ENCODE data around the gene KNCN.

Gene KNCN

DNA sequence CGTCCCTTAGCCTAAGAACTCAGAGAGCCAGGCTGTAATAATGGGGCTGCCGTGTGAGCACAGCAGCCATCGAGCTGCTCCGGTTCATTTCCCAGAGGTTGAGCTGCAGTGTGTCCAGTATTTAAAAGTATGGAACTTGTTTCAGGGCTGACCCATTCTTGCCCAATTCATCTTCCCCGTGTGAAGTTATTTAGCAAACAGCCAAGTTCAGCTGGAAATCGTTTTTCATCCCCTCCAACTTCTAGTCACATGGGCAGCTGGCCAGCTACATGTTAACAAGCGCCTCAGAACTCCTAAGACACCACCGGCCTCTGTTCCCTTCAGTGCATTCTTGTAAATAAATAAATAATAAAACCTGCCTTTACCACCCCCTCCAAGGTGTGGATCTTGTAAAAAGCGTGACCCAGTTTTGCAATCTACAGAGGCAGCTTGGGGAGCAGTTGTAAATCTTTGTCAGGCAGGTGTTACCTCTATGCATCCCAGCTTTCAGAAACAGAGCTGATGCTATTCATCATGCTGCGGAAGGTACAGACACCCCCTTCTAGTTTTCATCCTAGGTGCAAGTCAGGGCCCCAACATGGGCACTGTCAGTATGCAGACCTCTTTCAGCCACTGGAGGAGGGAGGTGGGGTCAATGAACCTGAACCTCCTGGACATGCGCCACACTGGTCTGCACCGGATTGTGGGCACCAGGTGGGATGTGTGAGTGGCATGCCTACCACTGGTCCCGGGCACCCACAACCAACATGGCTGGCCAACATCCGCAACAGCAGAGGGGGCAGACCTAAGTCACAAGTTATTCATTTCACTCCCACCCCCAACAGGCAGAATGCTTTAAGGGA, 18.7 kb upstream of the KNCN start:
- DNase-seq (ENCODE audit: extremely low spot score, insufficient read length, low read depth) (no peak), FAIRE-seq (no peak)

DNA sequence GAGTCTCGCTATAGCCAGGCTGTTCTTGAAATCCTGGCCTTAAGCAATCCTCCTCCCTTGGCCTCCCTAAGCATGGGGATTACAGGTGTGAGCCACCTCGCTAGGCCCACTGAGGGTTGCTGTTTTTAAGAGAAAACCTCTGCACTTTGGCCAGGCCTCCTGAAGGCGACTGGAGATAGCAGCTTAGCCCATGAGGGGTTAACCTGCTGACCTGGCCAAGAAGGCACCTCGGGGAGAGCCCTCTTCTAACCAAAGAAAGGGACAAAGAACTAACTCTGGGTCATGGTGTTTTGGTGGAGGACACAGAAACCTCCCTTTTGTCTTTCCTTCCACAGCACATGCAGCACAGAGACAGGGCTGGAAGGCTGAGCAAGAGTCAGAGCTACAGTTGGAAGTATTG, 17.7 kb upstream of the KNCN start:
- FAIRE-seq (no peak), DNase-seq (ENCODE audit: extremely low spot score, insufficient read length, low read depth) (no peak)

DNA sequence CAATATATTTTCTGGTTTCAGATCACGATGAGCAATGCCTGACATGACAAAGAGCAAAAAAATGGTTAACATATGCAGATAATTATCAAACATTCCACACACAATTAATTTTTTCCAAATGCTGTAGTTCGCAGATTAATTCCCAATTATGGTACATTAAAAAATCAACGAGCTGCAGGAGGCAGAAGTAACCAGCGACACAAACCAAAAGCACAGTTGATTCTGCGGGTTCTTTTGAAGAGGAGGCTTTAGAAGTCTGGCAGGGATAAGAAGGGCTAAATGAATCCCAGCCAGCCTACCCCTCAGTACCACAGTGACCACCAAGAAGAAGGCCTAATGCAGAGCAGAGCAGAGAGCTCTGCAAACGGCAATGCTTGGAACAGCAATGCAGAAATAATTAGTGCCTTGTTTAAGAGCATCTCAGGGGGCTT, 17.0 kb upstream of the KNCN start:
- no peak for FAIRE-seq
- DNase-seq (ENCODE audit: extremely low spot score, insufficient read length, low read depth), result no peak

DNA sequence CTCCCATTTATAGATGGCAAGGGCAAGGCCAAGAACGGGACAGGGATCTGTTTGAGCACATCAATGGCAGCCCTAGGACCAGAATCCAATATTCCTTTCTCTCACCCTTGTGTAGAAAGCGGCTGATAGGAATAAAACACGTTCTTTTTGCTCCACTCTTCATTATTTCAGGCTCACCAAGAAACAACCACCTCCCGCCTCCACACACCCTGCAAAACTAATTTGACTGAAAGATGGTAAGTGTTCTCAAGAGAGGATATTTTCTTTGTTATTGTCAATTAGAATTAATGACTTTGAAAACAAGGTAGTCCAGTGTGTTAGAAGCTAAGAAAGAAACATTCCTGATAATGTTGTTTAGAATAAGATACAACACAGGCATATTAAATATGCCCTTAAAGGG, 11.9 kb upstream of the KNCN start:
- FAIRE-seq (no peak), DNase-seq (ENCODE audit: extremely low spot score, insufficient read length, low read depth) (no peak)

DNA sequence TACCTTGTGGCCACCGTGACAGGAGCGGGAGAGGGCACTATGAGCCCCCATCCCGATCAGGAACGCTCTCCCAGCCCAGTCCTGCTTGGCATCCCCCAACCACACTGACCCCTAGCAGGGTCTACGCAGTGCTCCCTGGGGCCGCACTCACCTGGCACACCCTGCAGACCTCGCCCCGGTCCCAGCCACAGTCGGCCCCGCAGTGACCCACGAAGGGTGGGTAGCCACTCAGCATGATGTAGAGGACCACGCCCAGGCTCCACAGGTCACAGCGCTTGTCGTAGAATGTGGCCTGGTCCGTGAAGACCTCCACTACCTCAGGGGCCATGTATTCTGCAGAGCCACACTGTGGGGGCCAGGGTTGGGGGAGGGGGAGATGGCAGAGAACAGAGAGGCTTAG, 11.1 kb upstream of the KNCN start:
- DNase-seq (ENCODE audit: extremely low spot score, insufficient read length, low read depth), result no peak

DNA sequence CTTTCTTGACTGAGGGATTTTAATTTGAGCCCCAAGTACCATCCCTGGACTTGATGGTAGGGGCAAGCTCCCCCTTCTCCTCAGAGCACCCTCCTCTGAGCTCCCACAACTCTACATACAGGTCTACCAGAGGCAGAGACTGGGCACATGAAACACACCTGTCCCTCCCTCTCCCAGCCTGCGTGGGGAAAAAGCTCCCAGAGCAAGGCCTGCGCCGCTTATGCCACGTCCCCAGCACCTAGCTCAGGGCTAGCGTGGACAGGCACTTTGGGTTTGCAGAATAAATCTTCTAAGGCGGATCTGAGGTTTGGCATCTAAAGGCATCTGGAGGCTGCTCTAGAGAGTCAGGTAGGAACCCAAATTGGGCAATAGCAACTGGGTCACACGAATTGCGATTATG, 7.5 kb upstream of the KNCN start:
- FAIRE-seq, result no peak
- DNase-seq (ENCODE audit: extremely low spot score, insufficient read length, low read depth), result no peak

More for the DNA sequence above, 11.1 kb upstream of the KNCN start:
- no peak for FAIRE-seq

DNA sequence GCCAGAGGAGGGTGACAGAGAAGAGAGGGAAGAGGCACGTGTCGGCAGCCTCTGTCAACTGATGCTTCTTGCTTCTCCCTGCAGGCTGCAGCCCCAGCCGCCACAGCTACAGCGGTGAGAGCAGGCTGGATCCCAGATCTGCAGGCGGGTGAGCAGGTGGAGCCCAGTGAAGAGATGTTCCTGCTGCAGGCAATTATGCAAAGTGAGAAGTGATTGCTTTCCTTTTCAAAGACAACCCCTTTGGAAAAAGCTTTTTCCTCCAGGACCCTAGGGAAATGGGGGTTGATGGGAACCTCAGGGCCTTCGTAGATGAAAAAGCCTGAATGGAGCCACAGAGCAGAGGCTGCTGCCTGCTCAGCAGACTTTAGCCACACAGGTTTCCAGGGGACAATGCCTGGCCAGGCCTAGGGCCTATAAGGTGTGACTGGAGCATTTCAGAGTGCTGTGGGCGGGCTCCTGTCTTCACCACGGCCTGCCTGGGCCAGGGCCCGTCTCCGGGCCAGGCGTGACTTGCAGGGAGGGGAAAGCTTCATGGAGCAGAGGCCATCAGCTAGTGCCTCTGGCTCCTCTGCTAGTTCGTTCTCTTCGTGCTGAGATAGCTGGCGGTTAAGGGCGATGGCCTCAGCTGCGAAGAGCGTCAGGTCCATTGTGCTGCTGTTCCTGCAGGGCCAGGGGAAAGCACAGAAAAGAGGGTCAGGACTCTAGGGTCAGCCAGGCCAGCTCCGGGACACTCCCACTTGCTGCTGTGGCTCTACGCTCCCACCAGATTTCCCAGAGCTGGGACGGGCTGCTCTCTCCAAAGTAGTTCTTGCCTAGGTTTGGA, 6.9 kb upstream of the KNCN start:
- no peak for FAIRE-seq
- DNase-seq (ENCODE audit: extremely low spot score, insufficient read length, low read depth), result no peak

DNA sequence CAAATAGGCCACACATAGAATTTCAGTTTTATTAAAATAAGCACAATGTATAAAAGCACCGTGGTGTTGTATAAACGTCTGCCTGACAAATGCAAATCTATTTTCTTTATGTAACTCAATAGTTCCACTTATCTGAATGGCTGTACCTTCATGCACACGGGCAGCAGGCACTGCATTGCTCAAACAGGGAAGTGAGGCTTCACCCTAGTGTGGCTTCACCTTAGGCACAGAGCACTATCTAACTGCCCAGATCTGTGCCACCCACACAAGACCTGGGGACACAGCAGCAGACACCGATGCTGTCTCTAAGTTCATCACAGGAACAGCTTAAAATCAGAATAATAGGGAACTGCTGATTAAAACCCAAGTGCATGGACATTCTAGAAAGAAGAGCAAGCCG, 6.0 kb upstream of the KNCN start:
- no peak for FAIRE-seq
- DNase-seq (ENCODE audit: extremely low spot score, insufficient read length, low read depth), result no peak

DNA sequence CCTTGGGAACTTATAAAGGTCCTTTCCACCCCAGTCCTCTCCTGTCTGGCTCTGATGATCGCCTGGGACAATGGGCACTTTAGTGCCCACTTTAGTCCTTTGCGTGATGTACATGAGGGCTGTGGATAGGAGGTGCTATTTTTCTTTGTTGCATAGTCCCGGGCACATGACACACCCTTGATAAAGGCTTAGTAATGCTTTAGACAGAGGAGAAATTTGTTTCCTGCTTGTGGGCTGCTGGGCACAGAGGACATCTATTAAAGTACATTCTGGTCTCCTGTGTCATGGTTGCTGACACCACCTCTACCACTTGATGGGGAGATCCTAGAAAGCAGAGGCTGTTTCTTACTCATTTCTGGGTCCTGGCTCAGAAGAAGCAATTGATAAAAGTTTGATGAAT, 5.4 kb upstream of the KNCN start:
- no peak for FAIRE-seq

DNA sequence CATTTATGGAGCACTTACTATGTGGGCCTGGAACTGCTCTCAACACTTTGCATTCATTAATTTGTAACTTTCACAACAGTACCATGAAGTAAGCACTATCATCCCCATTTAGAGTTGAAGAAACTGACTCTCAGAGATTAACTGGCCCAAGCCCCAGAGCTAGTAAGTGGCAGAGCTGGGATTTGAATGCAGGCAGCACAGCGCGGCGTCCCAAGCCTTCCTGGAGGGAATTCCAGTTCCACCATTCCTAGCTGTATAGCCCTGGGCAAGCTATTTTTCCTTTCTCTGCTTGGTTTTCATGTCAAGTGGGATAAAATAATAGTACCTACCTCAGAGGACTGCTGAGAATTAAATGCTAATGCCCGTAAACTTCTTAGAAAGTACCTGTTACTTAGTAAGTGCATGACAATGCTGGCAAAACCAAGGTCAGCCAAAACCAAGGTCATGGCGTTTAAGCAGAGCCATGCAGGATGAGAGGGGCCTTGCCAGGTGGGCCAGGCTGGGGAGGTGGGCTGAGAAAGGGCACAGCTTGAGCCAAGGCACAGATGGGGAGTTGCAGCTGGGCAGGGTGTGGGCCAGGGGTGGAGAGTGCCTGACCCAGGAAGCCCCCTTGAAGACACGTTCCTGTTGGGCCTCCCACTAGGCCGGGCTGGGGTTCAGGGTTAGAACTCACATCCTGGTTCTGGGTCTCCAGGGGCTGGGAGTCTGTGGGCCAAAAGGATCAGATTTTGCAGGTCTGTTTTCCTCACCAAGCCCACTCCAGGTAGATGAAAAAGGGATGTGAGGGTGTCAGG, 4.6 kb upstream of the KNCN start:
- DNase-seq (ENCODE audit: extremely low spot score, insufficient read length, low read depth), result no peak
- no peak for FAIRE-seq

More for the DNA sequence above, 5.4 kb upstream of the KNCN start:
- DNase-seq (ENCODE audit: extremely low spot score, insufficient read length, low read depth), result no peak

DNA sequence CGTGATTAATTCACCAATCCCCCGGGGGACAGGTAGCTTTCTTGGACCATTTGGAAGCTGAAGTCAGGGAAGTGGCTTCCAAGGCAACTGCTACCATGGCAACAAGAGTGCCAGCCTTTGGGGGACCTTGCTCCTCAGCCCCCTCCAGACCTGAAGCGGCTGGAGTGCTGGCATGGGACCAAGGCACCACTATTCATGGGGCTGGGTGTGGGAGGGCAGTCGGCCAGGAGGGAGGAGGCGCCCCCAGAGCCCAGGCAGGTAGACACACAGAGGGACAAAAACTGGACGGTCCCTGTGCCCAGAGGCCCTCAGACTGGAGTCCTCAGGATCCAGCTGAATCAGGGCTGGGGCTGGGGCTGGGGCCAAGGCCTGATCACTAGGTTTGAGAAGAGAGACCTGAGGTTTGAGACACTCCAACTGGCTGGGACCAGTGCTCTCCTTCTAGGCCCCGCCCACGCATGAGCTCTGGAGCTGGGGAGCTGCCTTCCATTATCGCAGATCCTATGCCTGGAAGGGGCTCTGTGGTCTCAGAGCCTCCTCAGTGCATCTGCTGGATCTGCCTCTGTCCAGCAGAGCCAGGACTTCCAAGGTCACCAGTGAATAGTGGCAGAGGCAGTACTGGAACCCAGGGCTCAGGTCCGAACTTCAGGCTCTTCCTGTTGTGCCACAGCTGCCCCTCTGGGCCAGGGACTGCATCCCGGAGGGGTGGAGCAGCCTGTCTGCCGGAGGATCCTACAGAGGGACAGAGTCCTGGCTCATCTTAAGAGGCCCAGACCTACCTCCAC, 3.3 kb upstream of the KNCN start:
- no peak for DNase-seq (ENCODE audit: extremely low spot score, insufficient read length, low read depth)
- no peak for FAIRE-seq

DNA sequence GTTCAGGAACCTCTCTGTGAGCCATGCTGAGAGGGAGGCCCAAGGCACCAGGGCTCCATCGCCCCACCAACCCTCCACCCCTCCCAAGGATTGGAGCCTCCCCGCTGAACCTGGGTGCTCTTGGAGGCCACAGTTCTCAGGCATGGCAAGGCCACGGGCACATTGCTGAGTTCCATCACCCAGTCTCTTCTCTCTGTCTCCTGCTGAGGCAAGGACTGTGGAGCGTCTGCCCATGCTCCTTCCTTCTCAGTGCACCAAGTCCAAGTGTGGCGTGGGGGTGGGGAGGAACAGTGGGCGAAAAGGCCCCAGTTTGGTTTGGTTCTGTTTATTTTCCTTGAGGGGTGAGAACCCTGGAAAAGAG, 2.8 kb upstream of the KNCN start:
- no peak for FAIRE-seq
- no peak for DNase-seq (ENCODE audit: extremely low spot score, insufficient read length, low read depth)

DNA sequence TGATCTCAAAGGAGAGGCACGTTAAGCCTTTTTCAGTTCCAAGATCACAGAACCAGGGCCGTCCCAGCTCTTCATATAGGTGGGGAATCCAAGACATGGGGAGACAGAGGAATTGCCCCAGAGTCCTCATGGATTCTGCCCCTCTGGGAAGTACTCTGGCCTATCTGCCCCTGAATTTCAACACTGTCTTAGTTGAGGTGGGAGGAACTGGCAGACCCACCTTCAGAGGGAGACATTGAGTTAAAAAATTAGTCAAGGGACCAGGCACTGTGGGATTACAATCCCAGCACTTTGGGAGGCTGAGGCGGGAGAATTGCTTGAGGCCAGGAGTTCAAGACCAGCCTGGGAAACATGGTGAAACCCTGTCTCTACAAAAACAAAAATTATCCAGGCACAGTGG, 2.1 kb upstream of the KNCN start:
- FAIRE-seq (no peak), DNase-seq (ENCODE audit: extremely low spot score, insufficient read length, low read depth) (no peak)

DNA sequence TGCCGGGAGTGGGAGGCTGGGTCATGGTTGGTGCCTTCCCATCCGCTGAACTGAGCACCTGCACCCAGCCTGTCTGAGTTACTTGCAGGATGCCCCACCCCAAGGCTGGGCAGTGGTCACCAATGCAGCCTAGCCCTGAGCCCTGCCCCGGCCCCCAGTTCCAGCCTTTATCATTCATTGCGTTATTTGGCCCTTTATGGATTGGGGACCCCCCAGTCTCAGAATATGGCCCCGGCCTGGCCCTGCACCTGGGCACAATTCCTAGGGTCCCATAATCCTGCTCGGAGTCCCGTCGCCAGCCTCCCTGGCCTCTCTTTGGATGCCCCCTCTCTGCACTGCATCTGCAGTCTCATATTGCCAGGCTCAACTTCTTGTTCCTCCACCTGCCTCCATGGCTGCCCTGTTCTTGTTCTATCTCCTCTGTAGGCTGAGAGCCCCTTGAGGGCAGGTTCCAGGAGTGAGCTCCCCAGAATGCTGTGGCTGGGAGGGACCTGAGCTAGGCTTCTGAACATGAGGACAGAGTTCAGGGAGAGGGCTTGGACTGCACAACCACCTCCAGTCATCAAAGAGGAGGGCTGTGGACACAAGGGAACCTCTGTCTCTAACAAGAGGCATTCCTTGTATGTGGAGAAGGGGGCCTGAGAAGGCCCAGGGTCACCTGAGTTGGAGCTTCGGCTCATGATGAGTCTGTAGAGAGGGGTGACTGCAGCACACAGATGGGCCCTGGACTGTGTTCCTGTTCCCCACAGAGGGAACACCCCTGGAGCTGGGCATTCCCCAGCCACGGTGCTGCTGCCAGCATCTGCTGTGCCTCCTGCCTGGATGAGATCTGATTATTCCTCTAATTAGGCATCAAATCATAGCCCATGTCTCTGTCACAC, 1.1 kb upstream of the KNCN start:
- DNase-seq (ENCODE audit: extremely low spot score, insufficient read length, low read depth) (no peak), FAIRE-seq (no peak)

DNA sequence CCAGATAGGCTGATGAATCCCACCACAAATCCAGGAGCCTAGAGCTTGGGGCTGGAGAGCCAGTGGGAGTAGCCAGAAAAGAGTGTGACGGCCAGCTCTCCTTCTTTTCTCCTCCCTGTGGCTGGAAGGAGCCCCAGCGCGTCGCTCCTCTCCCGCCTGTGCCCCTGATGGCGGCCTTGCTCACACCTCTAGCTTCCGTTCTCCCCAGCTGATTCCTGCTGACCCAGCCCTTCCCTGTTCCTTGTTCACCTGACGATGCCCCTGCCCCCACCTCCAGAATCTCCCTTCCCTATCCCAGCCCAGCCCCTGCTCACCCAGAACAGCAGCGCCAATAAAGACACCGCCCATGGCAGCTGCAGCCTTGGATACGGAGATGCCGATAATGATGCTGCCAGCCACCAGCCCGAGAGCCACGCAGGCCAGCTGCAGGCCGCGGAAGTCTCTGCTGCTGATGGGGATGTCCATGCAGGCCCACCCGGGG, 656 bp downstream of the KNCN start:
- DNase-seq (ENCODE audit: extremely low spot score, insufficient read length, low read depth) (no peak), FAIRE-seq (no peak)

DNA sequence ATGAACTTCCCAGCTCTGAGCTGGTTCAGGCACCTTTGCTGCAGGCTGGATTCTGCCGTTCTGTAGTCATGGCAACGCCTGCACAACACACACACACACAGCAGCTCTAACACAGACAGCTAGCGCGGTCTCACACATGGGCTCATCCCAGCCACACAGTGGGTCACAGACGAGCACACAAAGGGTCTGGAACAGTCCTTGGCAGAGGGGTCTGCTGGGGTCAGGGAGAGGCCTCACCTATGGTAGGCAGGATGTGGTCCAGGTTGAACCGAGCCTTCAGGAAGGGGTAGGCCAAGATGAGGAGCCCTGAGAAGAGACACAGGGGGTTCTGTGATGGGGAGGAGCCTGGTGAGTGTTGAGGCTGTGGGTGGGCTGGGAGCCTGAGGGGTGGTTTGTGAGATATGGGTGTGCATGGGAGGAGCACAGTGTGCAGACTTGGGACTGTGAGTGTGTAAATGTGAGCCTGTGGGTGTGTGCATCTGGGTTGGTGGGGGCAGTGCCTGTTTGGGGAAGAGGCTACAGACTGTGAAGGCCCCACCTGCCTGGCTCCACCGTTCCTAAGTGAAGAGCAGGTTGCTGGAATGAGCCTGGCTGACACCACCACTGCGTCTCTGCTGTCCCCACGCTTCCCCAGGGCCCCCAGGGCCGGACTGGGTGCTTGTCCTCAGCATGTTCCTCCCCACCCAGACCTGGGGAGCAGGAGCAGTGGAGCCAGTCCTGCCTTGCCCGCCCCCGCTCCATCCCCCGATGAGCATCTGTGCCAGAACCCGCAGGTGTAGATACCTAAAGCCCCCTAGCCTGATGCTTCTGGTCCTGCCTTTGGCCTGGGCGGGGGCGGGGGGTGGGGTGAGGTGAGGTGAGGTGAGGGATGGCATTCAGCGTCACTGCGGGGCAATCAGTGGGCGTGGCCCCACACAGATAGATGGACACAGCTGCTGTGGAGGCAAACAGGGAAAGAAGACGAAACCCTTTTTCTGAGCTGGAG, 1.5 kb downstream of the KNCN start:
- FAIRE-seq, result no peak
- DNase-seq (ENCODE audit: extremely low spot score, insufficient read length, low read depth), result no peak

DNA sequence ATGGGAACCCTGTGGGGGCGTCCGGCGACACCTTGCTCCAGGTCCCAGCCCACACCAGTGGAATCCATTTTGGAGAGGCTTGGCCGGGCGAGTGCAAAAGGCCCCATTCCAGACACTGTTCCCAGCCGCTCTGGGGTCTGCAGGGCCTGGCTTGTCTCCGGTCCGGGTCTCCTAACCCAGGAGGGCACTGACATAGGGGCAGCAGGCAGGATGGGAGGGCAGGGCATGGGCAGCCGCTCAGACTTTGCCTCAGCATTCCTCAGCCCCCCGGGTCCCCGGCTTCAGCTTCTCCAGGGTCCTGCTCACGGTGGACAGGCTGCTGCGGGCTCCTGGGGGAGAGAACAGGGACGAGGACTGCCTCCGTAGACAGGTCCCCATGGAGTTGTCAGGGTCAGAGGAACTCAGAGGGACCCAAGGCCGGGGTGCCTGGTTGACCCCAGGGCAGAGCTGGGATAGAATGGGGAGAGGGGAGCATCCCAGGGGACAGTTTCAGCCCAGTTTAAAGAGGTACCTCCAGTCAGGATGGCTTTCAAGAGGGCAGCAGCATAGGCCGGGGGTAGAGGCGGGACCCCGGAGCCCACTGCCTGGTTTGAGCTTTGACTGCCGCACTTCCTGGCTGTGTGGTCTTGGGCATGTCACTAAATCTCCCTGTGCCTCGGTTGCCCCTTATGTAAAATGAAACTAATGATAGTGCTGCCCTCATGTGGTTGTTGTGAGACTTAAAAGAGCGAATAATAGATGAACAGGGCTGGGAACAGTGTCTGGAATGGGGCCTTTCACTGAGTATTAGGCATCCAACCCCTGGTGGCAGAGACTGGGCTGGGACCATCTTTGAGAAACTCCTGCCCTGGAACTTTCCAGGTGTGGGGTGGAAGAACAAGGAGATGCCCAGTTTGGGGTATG, 3.7 kb downstream of the KNCN start:
- no peak for DNase-seq (ENCODE audit: extremely low spot score, insufficient read length, low read depth)

More for the DNA sequence above, 3.7 kb downstream of the KNCN start:
- FAIRE-seq, result peak; percentile 70

Data from GM18507 (cell line).